ENCODE results near the gene EVL. TPM values are rescaled to one million over a fixed set of nuclear protein-coding genes. Genes with fewer than 3 reads are reported as not detected.

The EVL gene
- total and polyA plus RNA-seq, 2 of the 8 experiments (the other 6 are each of a cell fraction or from before 2014, with no cell fraction given) = 30.7 to 64.6 TPM

GRCh38 chr14:100155049-100155621 lies 89.9 kb downstream of the EVL start (continued):
- peak in 1 of 2 experiments; percentile 47; a peak in 1 of 4 replicates for TF ChIP-seq HDAC2 (IDR thresholded peaks at IDR 0.05; ENCODE audit: borderline replicate concordance in 1 of 2, low read depth in 2 of 2, low read length in 2 of 2)

All from H1 (cell line).